ENCODE data around the gene TTC27.
"Not testable (repeated sequence)": the region's sequence is repeated elsewhere in the genome, so short reads cannot be mapped to it uniquely, and the experiment has no call there.

TTC27 gene

DNA sequence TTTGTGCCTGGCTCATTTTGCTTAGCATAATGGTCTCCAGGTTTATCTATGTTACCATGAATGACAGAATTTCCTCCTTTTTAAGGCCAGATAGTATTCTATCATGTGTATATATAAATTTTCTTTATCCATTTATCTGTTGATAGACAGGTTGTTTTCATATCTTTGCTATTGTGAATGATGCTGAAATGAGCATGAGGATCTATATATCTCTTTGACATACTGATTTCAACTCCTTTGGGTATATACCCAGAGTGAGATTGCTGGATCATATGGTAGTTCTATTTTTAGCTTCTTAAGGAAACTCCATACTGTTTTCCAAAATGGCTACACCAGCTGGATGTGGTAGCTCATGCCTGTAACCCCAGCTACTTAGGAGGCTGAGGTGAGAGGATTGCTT is 232.5 kb downstream of the TTC27 start:
- in situ Hi-C loops (cut with MboI; ENCODE audit: low pct_unique_long_range_greater_than_20kb, low sequenced_read_pairs, unreplicated experiment): no loop called here
- TF ChIP-seq, protein P1, sequence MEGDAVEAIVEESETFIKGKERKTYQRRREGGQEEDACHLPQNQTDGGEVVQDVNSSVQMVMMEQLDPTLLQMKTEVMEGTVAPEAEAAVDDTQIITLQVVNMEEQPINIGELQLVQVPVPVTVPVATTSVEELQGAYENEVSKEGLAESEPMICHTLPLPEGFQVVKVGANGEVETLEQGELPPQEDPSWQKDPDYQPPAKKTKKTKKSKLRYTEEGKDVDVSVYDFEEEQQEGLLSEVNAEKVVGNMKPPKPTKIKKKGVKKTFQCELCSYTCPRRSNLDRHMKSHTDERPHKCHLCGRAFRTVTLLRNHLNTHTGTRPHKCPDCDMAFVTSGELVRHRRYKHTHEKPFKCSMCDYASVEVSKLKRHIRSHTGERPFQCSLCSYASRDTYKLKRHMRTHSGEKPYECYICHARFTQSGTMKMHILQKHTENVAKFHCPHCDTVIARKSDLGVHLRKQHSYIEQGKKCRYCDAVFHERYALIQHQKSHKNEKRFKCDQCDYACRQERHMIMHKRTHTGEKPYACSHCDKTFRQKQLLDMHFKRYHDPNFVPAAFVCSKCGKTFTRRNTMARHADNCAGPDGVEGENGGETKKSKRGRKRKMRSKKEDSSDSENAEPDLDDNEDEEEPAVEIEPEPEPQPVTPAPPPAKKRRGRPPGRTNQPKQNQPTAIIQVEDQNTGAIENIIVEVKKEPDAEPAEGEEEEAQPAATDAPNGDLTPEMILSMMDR (IDR thresholded peaks at IDR 0.05; ENCODE audit: extremely low read depth, insufficient read depth, missing control alignments): no peak
- no peak for DNase-seq (ENCODE audit: low spot score)

DNA sequence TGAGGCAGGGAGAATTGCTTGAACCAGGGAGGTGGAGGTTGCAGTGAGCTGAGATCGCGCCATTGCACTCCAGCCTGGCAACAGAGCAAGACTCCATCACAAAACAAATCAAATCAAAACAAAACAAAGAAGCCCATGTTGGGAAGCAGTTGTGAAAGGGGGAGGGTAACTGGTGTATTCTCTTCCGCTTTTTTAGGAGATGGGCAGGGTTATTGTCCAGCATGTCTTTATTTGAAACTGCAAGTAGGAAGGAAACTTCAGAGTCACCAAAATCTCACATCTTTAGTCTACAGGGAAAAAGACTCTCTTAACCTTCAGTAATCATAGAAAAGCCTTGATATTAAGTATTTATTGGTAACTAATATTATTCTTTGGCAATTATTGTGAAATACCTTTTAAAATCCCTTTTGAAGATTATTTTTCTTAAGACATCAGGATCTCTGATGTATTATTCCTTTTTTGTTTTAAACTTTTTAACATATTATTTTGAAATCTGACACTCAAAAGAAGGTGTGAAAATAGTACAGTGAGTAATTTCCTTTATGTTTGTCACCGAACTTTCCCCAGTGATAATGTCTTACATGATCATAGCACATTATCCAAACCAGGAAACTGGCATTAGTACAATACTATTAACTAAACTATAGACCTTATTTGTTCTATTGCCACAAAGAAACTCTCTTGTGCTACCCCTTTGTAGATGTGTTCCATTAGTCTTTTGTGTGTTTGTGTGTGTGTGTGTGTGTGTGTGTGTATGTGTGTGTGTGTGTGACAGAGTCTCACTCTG is 234.6 kb downstream of the TTC27 start:
- DNase-seq (ENCODE audit: low spot score): no peak
- TF ChIP-seq, protein P1 (IDR thresholded peaks at IDR 0.05; ENCODE audit: extremely low read depth, insufficient read depth, missing control alignments): no peak
- in situ Hi-C loops (cut with MboI; ENCODE audit: low pct_unique_long_range_greater_than_20kb, low sequenced_read_pairs, unreplicated experiment): no loop called here

DNA sequence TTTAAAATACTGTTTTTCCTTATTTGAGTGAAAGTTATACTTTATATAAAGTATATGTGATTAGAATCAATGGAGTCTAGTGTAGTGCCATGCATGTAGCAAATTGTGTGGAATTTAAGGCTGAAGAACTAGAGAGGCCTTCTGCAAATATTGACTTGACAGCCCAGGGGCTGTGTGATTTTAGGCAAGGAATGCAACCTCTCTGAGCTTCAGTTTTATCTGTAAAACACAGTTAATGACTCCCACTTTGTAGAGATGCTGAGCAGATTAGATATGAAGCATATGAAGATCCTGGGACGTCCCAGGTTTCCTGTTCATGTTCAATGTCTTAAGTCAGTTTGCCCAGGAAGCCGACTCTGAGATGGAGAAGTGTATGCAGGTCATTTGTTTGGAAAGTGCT is 235.5 kb downstream of the TTC27 start:
- in situ Hi-C loops (cut with MboI; ENCODE audit: low pct_unique_long_range_greater_than_20kb, low sequenced_read_pairs, unreplicated experiment): no loop called here
- DNase-seq (ENCODE audit: low spot score): no peak
- TF ChIP-seq, protein P1 (IDR thresholded peaks at IDR 0.05; ENCODE audit: extremely low read depth, insufficient read depth, missing control alignments): no peak

DNA sequence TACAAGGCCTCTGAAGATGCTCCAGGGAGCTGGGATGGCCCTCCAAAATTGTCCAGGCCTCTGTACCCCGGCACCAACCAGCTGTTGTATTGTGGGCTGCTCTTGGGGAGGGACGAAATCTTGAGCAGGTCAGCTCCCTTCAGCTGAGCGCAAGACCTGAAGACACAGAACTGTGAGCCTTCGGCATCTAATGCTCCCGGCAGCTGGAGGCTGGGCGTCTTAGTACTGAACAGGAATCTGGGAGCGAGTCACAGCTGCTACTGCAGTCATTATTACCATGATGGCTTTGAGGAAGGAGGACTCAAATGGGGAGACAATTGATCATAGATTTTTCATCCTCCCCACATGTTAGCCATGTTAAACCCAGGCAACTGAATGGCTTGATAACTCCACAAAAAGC is 236.0 kb downstream of the TTC27 start:
- DNase-seq (ENCODE audit: low spot score): no peak
- in situ Hi-C loops (cut with MboI; ENCODE audit: low pct_unique_long_range_greater_than_20kb, low sequenced_read_pairs, unreplicated experiment): no loop called here
- TF ChIP-seq, protein P1 (IDR thresholded peaks at IDR 0.05; ENCODE audit: extremely low read depth, insufficient read depth, missing control alignments): no peak

DNA sequence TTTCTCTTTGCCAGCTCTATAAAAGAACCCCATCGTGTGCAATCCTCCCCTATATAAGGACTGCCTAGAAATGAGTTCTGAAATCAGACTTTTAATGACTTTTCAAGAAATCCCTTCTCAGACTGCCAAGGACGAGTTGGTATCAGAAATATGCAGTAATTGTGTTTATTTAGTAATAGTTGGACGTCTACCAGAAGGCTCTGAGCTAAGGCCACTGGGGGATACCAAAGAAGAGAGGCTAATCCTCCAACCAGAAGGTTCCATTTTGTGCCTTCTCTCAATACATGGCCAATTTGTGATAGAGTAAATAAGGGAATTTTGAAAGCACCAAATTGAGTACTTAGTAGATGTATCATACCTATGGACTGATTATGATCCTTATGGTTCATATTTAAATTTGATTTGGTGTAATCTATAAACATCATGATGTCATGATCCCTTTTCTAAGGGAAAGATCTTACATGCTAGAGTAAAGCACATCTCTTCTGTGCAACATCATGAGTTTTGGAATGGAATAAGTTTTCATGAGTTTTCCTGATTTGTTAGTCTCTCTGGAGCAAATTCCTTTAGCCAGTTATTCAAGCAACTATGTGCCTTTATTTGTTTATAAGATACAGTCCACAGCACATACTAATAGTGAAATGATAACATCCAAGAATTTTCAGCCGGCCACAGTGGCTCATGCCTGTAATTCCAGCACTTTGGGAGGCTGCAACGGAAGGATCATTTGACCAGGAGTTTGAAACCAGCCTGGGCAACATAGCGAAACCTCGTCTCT is 236.7 kb downstream of the TTC27 start:
- no peak for DNase-seq (ENCODE audit: low spot score)
- TF ChIP-seq, protein P1 (IDR thresholded peaks at IDR 0.05; ENCODE audit: extremely low read depth, insufficient read depth, missing control alignments): no peak
- in situ Hi-C loops (cut with MboI; ENCODE audit: low pct_unique_long_range_greater_than_20kb, low sequenced_read_pairs, unreplicated experiment): no loop called here

DNA sequence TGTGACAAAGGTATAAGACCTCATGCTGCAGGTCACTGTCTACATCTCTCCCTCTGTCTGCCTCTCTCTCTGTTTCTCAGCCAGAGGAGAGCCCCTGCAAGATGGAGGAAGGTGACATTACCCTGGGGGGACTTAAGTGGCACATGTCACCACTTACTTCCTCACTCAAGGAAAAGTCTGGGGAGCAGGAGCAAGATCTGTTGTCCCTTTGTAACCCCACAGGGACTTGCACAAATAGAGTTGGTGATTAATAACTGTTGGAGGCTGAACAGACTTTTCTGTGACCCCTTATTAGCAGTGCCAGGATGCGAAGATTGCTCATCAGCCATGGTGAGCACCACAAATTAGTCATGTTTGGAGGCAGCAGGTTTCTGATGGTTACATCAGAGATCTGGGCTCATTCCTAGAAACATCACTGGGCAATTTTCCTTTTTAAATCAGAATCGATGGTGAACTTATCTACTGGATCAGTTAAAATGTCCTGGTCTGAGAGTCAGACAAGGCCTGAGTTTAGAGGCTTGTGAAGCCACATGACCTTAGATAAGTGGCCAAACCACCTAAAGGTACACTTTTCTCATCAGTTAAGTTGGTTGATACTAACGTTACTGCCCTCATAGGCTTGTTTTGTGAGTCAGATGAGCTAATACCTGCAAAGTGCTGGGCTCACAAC is 237.7 kb downstream of the TTC27 start:
- in situ Hi-C loops (cut with MboI; ENCODE audit: low pct_unique_long_range_greater_than_20kb, low sequenced_read_pairs, unreplicated experiment): no loop called here
- TF ChIP-seq, protein P1 (IDR thresholded peaks at IDR 0.05; ENCODE audit: extremely low read depth, insufficient read depth, missing control alignments): no peak
- DNase-seq (ENCODE audit: low spot score): no peak

DNA sequence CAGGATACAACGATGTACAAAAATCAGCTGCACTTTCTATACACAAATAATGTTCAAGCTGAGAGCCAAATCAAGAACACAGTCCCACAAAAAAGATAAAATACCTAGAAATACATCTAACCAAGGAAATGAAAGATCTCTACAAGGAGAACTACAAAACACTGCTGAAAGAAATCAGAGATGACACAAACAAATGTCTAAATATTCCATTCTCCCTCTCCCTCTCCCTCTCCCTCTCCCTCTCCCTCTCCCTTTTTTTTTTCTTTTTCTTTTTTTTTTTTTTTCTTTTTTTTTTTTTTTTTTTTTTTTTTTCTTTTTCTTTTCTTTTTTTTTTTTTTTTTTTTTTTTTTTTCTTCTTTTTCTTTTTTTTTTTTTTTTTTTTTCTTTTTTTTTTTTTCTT is 238.6 kb downstream of the TTC27 start:
- in situ Hi-C loops (cut with MboI; ENCODE audit: low pct_unique_long_range_greater_than_20kb, low sequenced_read_pairs, unreplicated experiment); DNase-seq (ENCODE audit: low spot score): not testable (repeated sequence)

All from GM13977 (cell line).